HEK293T (cell line): ENCODE data around the gene SLC16A8.
A peak's percentile ranks its signal among the peaks of the same experiment; 100 is the strongest.

ENCODE experiments used
- CTCF ChIA-PET: fragments of 350-600 bp; formaldehyde crosslinking; extraction: SDS; loops from one replicate; lab custom pipeline; 2021; ENCODE audit warnings: antibody characterized with exemption, inconsistent platforms; lab: Yijun Ruan, JAX
- POLR2A ChIA-PET: fragments of 350-600 bp; formaldehyde crosslinking; extraction: SDS; loops from one replicate; lab custom pipeline; 2020; ENCODE audit warnings: antibody characterized with exemption, inconsistent platforms; lab: Yijun Ruan, JAX
- DNase-seq: peaks from one replicate; pipeline ENCODE4 v3.0.0; 2012; ENCODE audit warnings: mixed read lengths; ENCODE audit errors: extremely low spot score
- ARNT ChIP-seq: fragments of 450-650 bp; IDR thresholded peaks from 2 replicates; pipeline ENCODE4 v1.6.1; 2017; ENCODE audit warnings: mild to moderate bottlenecking
- BHLHE40 ChIP-seq: fragments of 450-650 bp; IDR thresholded peaks from 2 replicates; pipeline ENCODE4 v1.6.1; 2016; ENCODE audit warnings: mild to moderate bottlenecking, moderate library complexity, borderline replicate concordance
- CTBP1 ChIP-seq: fragments of 450-650 bp; IDR thresholded peaks from 2 replicates; pipeline ENCODE4 v1.6.1; 2016; ENCODE audit warnings: borderline replicate concordance
- ELF4 ChIP-seq: fragments of 450-650 bp; IDR thresholded peaks from 2 replicates; pipeline ENCODE4 v1.6.1; 2017; ENCODE audit warnings: antibody characterized with exemption
- FOXA1 ChIP-seq: fragments of 450-650 bp; IDR thresholded peaks from 2 replicates; pipeline ENCODE4 v1.6.1; 2016; ENCODE audit warnings: mild to moderate bottlenecking
- FOXK2 ChIP-seq: fragments of 450-650 bp; IDR thresholded peaks from 2 replicates; pipeline ENCODE4 v1.6.1; 2016; ENCODE audit warnings: mild to moderate bottlenecking
- FOXM1 ChIP-seq: fragments of 450-650 bp; IDR thresholded peaks from 2 replicates; pipeline ENCODE4 v1.6.1; 2017; ENCODE audit warnings: mild to moderate bottlenecking, borderline replicate concordance
- HDGF ChIP-seq: fragments of 450-650 bp; IDR thresholded peaks from 2 replicates; pipeline ENCODE4 v1.6.1; 2017; ENCODE audit warnings: antibody characterized with exemption, borderline replicate concordance
- L3MBTL2 ChIP-seq: fragments of 450-650 bp; conservative IDR thresholded peaks from 2 replicates; pipeline ENCODE4 v1.6.1; 2016; ENCODE audit warnings: mild to moderate bottlenecking
- LEF1 ChIP-seq: fragments of 450-650 bp; IDR thresholded peaks from 2 replicates; pipeline ENCODE4 v1.6.1; 2017; ENCODE audit warnings: mild to moderate bottlenecking, borderline replicate concordance
- NFRKB ChIP-seq: fragments of 450-650 bp; IDR thresholded peaks from 2 replicates; pipeline ENCODE4 v1.6.1; 2016; ENCODE audit warnings: mild to moderate bottlenecking, moderate library complexity
- PKNOX1 ChIP-seq: fragments of 450-650 bp; IDR thresholded peaks from 2 replicates; pipeline ENCODE4 v1.6.1; 2016
- SP1 ChIP-seq: fragments of 450-650 bp; IDR thresholded peaks from 2 replicates; pipeline ENCODE4 v1.6.1; 2017
- SUZ12 ChIP-seq: fragments of 450-650 bp; IDR thresholded peaks from 2 replicates; pipeline ENCODE4 v1.6.1; 2016; ENCODE audit warnings: mild to moderate bottlenecking
- TARDBP ChIP-seq: fragments of 450-650 bp; IDR thresholded peaks from 2 replicates; pipeline ENCODE4 v1.6.1; 2016
- ZNF384 ChIP-seq: fragments of 450-650 bp; IDR thresholded peaks from 2 replicates; pipeline ENCODE4 v1.6.1; 2016

The SLC16A8 gene

GRCh38 chr22:38106814-38107578 lies 23.0 kb upstream of the SLC16A8 start:
- no peak for DNase-seq
- ChIA-PET CTCF (interaction anchor here (0.5 kb wide), 1 partner anchor 235 kb away, joined by 3 read pairs; no protein-coding TSS in a partner anchor), POLR2A (no interaction called here)
- TF ChIP-seq ZNF384 (no peak), SUZ12 (no peak), NFRKB (no peak), HDGF (no peak), ARNT (no peak), ELF4 (no peak), FOXK2 (no peak), FOXM1 (no peak), CTBP1 (no peak), SP1 (no peak), FOXA1 (no peak), LEF1 (no peak), BHLHE40 (no peak), PKNOX1 (no peak), L3MBTL2 (no peak)

DNA sequence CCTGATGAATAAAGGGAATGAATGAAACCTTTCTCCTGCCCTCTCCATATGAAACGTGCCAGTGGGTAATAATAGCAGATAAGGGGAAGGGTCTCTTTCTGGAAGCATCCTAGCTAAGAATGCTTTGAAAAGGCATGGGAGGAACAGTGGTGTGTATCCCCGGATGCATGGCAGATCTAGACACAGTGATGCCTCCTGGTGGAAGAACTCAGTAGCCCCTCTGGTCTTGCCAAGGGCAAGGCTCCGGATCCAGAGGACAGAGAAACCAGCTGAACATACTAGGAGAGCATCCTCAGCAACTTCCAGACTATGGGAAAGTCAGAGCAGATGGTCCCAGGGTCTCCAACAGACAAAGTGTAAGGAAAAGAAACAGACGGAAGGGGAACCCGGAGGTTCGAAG lies 20.1 kb upstream of the SLC16A8 start:
- no peak for TF ChIP-seq PKNOX1
- no peak for TF ChIP-seq LEF1
- TF ChIP-seq FOXM1, result no peak
- TF ChIP-seq SUZ12, result no peak
- TF ChIP-seq NFRKB, result no peak
- no peak for TF ChIP-seq HDGF
- no peak for TF ChIP-seq ARNT
- TF ChIP-seq TARDBP, result no peak
- TF ChIP-seq BHLHE40, result no peak
- TF ChIP-seq ZNF384, result no peak
- no peak for TF ChIP-seq FOXK2
- no peak for TF ChIP-seq ELF4
- no peak for TF ChIP-seq SP1
- no peak for TF ChIP-seq CTBP1
- no peak for TF ChIP-seq L3MBTL2
- TF ChIP-seq FOXA1, result no peak
- POLR2A ChIA-PET, result no interaction called here
- peak; percentile 76 for DNase-seq
- CTCF ChIA-PET, result interaction anchor here (0.6 to 1.2 kb wide), 7 partner anchors 9 to 133 kb away, joined by 3 to 11 read pairs (median 3); no protein-coding TSS in a partner anchor

- TF ChIP-seq NFRKB (no peak), FOXA1 (no peak), SUZ12 (no peak), TARDBP (no peak), PKNOX1 (no peak), FOXK2 (no peak), L3MBTL2 (no peak), ELF4 (no peak), HDGF (no peak), ARNT (no peak), SP1 (no peak), LEF1 (no peak), ZNF384 (no peak), BHLHE40 (no peak)
- DNase-seq, result no peak
- CTCF ChIA-PET, result interaction anchor here (0.6 to 1.2 kb wide), 6 partner anchors 9 to 500 kb away, joined by 3 to 11 read pairs (median 3); no protein-coding TSS in a partner anchor
- POLR2A ChIA-PET, result no interaction called here
Measured at GRCh38 chr22:38103641-38104040, 19.7 kb upstream of the SLC16A8 start.

DNA sequence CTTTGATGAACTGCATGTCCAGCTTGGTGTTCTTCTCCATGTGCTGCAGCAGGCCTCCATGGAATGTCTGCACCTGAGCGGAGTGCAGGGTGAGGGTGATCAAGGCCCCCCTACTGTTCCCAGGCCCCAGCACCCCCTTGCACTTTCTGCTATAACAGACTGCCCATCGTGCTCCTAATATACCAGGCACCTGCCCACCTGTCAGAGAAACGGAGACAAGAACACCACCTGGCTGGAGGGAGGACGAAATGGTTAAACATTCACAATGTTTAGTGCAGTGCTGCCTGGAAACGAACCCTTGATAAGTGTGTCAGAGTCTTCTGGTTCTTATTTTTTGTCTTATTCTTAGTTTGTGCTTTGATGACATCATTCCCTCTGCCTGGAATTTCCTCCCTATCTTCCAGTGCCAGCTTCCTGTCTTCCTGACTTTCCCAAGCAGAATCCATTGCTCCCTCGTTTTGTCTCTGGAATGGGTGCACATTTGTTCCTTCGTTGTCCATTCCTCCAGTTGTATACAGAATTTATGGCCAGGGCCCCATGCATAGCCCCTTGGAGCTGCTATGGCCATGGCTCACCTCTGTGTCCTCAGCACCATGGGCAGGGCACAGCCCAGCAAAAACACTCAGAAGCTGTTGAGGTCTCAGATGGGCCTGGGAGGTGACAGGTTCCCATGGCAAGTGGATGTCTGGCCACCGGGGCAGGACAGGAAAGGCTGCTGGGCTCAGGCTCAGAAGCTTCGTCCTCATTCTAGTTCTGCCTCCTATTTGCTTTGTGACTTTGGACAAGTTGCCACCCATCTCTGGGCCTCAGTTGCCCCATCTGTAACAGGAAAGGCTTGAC lies 14.6 kb upstream of the SLC16A8 start:
- POLR2A ChIA-PET, result interaction anchor here (0.9 kb wide), 1 partner anchor 28 kb away, joined by 3 read pairs; no protein-coding TSS in a partner anchor
- CTCF ChIA-PET, result interaction anchor here (1.7 to 1.8 kb wide), 2 partner anchors 10 to 46 kb away, joined by 3 to 9 read pairs; no protein-coding TSS in a partner anchor
- DNase-seq, result no peak
- TF ChIP-seq L3MBTL2, result no peak

GRCh38 chr22:38097557-38098409 lies 13.8 kb upstream of the SLC16A8 start:
- DNase-seq, result no peak
- ChIA-PET CTCF (interaction anchor here (0.5 to 1.8 kb wide), 4 partner anchors 10 to 45 kb away, joined by 3 to 9 read pairs (median 4); no protein-coding TSS in a partner anchor), POLR2A (interaction anchor here (0.9 kb wide), 1 partner anchor 28 kb away, joined by 3 read pairs; no protein-coding TSS in a partner anchor)
- TF ChIP-seq L3MBTL2, result peak; percentile 54
- TF ChIP-seq FOXA1, result no peak
- TF ChIP-seq BHLHE40, result no peak
- no peak for TF ChIP-seq HDGF
- TF ChIP-seq NFRKB, result no peak
